Mesendoderm (in vitro differentiated cells): ENCODE results near the gene ARHGAP20.

Experiments used
- DNase-seq: peaks from one replicate; pipeline ENCODE4 v3.0.0; 2013
- H2AK5ac ChIP-seq: 2 replicates; pipeline ENCODE4 v1.6.1; 2013; ENCODE audit warnings: low read length, inconsistent platforms
- H2BK120ac ChIP-seq: 2 replicates; pipeline ENCODE4 v1.6.1; 2013; ENCODE audit warnings: low read depth, mild to moderate bottlenecking, low read length, moderate library complexity, mixed read lengths
- H2BK15ac ChIP-seq: replicated peaks from 2 replicates; pipeline ENCODE4 v1.6.1; 2013; ENCODE audit warnings: low read depth, mild to moderate bottlenecking, moderate library complexity
- H2BK5ac ChIP-seq: 2 replicates; pipeline ENCODE4 v1.6.1; 2013; ENCODE audit warnings: low read length, inconsistent platforms
- H3K18ac ChIP-seq: 2 replicates; pipeline ENCODE4 v1.6.1; 2013; ENCODE audit warnings: mild to moderate bottlenecking, low read length, mixed read lengths
- H3K23ac ChIP-seq: one replicate; pipeline ENCODE4 v1.6.1; 2013; ENCODE audit warnings: low read length
- H3K27ac ChIP-seq: 2 replicates; pipeline ENCODE4 v1.5.1; 2013; ENCODE audit warnings: low read depth, mild to moderate bottlenecking, inconsistent platforms, low read length, moderate library complexity
- H3K27me3 ChIP-seq: 2 replicates; pipeline ENCODE4 v1.6.1; 2013; ENCODE audit warnings: low read length, control low read depth, mild to moderate bottlenecking, inconsistent platforms; ENCODE audit not compliant: insufficient read depth, poor library complexity
- H3K36me3 ChIP-seq: 2 replicates; pipeline ENCODE4 v1.6.1; 2013; ENCODE audit warnings: low read length, inconsistent platforms; ENCODE audit not compliant: control insufficient read depth, insufficient read depth
- H3K4ac ChIP-seq: one replicate; pipeline ENCODE4 v1.6.1; 2013; ENCODE audit warnings: low read depth, mild to moderate bottlenecking, low read length, moderate library complexity
- H3K4me1 ChIP-seq: 2 replicates; pipeline ENCODE4 v1.6.1; 2013; ENCODE audit warnings: low read depth, low read length, inconsistent platforms; ENCODE audit not compliant: control insufficient read depth
- H3K4me2 ChIP-seq: 2 replicates; pipeline ENCODE4 v1.6.1; 2013; ENCODE audit warnings: low read length
- H3K4me3 ChIP-seq: 2 replicates; pipeline ENCODE4 v1.5.1; 2013; ENCODE audit warnings: mild to moderate bottlenecking, low read length
- H3K56ac ChIP-seq: one replicate; pipeline ENCODE4 v1.6.1; 2013; ENCODE audit warnings: low read length
- H3K79me1 ChIP-seq: 2 replicates; pipeline ENCODE4 v1.6.1; 2013; ENCODE audit warnings: low read length, inconsistent platforms
- H3K79me2 ChIP-seq: 2 replicates; pipeline ENCODE4 v1.6.1; 2013; ENCODE audit warnings: mild to moderate bottlenecking, low read length; ENCODE audit not compliant: control insufficient read depth, insufficient read depth
- H3K9ac ChIP-seq: 2 replicates; pipeline ENCODE4 v1.6.1; 2013; ENCODE audit warnings: low read length, inconsistent platforms
- H4K5ac ChIP-seq: one replicate; pipeline ENCODE4 v1.6.1; 2013; ENCODE audit warnings: low read length
- H4K8ac ChIP-seq: one replicate; pipeline ENCODE4 v1.6.1; 2013; ENCODE audit warnings: low read depth, mild to moderate bottlenecking, control low read depth, low read length, moderate library complexity
- WGBS: extraction: QIAGEN DNeasy Blood & Tissue Kit; methylation state at CpG from one replicate; pipeline ENCODE4 v1.1.7; 2013; ENCODE audit warnings: low lambda C conversion rate, missing lambda C conversion rate; ENCODE audit not compliant: insufficient coverage; ENCODE audit errors: extremely low coverage; 5-methylcytosine and 5-hydroxymethylcytosine counted together

Gene ARHGAP20

DNA sequence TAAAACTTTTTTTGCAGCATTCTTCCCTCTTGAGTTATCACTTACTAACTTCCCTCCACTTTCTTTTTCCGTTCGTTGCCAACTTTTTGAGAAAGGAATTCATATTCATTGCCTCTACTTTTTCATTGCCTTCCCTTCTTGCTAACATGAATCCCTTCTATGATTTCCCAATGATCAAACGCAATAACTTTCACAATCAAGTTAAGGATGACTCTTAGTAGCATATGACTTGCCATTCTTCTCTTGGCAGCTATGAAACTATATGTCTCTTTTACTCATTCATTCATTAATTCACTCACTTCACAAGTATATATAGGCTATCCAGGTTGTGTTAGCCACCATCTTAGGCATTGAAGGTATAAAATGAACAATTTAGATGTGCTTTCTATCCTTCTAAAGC, 16.6 kb upstream of the ARHGAP20 start:
- no peaks in the 10 kb centered on the region for H3K4me1 ChIP-seq
- peaks cover 2% of the 10 kb centered on the region for H3K27me3 ChIP-seq
- H3K4me2 ChIP-seq: no peak overlapping the region
- H3K9ac ChIP-seq: no peak overlapping the region
- no peak overlapping the region for H2BK5ac ChIP-seq
- no peak overlapping the region for H3K23ac ChIP-seq
- no peak overlapping the region for H2AK5ac ChIP-seq
- no peak overlapping the region for H2BK15ac ChIP-seq
- no peak overlapping the region for H4K8ac ChIP-seq
- H3K27ac ChIP-seq: no peak overlapping the region
- H3K79me2 ChIP-seq: no peaks in the 10 kb centered on the region
- no peak overlapping the region for H3K4ac ChIP-seq
- no peaks in the 10 kb centered on the region for H3K36me3 ChIP-seq
- DNase-seq: no peak
- H3K4me3 ChIP-seq: no peak overlapping the region
- H3K79me1 ChIP-seq: no peaks in the 10 kb centered on the region
- no peak overlapping the region for H2BK120ac ChIP-seq
- H3K18ac ChIP-seq: no peak overlapping the region
- H3K56ac ChIP-seq: no peak overlapping the region
- WGBS: no CpG with 5 or more reads among the region's 3 CpGs
- H4K5ac ChIP-seq: no peak overlapping the region

DNA sequence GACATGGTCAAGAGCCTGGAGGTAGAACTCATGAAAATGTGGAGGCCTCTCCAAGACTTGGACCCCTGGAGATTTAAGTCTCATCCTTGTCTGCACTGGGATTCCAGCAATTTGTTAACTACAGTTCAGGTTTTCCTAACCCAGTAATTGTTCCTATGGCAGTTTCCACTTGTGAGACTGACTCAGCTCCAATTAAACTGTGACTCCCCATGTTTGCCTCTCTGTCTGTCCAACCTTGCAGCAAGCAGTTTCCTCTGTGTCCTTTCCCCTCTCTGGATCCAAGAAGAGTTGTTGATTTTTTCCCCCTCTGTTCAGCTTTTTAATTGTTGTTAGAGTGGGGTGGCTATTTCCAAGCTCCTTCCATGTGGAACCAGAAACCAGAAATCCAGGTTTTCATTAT, 16.2 kb upstream of the ARHGAP20 start:
- H3K4ac ChIP-seq: no peak overlapping the region
- H4K8ac ChIP-seq: no peak overlapping the region
- no peaks in the 10 kb centered on the region for H3K79me1 ChIP-seq
- no peaks in the 10 kb centered on the region for H3K79me2 ChIP-seq
- H2BK120ac ChIP-seq: no peak overlapping the region
- DNase-seq: no peak
- H3K23ac ChIP-seq: no peak overlapping the region
- H3K27ac ChIP-seq: no peak overlapping the region
- H2BK5ac ChIP-seq: no peak overlapping the region
- H2BK15ac ChIP-seq: no peak overlapping the region
- no peak overlapping the region for H2AK5ac ChIP-seq
- no peaks in the 10 kb centered on the region for H3K36me3 ChIP-seq
- no peaks in the 10 kb centered on the region for H3K4me1 ChIP-seq
- no peak overlapping the region for H3K4me3 ChIP-seq
- no peak overlapping the region for H3K9ac ChIP-seq
- no peak overlapping the region for H4K5ac ChIP-seq
- H3K18ac ChIP-seq: no peak overlapping the region
- peaks cover 2% of the 10 kb centered on the region for H3K27me3 ChIP-seq
- no peak overlapping the region for H3K56ac ChIP-seq
- H3K4me2 ChIP-seq: no peak overlapping the region

DNA sequence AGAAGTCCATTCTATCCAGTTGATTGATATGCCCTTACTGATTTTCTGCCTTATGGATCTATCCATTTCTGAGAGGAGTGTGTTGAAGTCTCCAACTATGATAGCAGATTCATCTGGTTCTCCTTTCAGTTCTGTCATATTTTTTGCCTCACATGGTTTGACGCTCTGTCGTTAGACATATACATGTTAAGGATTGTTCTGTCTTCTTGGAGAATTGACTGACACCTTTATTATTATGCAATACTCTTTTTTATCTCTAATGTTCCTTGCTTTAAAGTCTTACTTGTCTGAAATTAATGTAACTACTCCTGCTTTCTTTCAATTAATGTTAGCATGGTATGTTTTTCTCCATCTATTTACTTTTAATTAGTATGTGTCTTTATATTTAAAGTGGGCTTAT, 12.1 kb upstream of the ARHGAP20 start:
- Histone ChIP-seq H2BK5ac (no peak overlapping the region), H3K4ac (no peak overlapping the region), H3K4me2 (no peak overlapping the region), H2BK120ac (no peak overlapping the region), H2BK15ac (no peak overlapping the region), H3K79me1 (no peaks in the 10 kb centered on the region), H3K4me3 (no peak overlapping the region), H3K23ac (no peak overlapping the region), H3K36me3 (no peaks in the 10 kb centered on the region), H3K9ac (no peak overlapping the region), H4K5ac (no peak overlapping the region), H3K18ac (no peak overlapping the region), H2AK5ac (no peak overlapping the region), H3K56ac (no peak overlapping the region), H4K8ac (no peak overlapping the region), H3K79me2 (no peaks in the 10 kb centered on the region), H3K27ac (no peak overlapping the region), H3K4me1 (no peaks in the 10 kb centered on the region), H3K27me3 (peaks cover 2% of the 10 kb centered on the region)
- no peak for DNase-seq
- WGBS: no CpG with 5 or more reads among the region's 2 CpGs

DNA sequence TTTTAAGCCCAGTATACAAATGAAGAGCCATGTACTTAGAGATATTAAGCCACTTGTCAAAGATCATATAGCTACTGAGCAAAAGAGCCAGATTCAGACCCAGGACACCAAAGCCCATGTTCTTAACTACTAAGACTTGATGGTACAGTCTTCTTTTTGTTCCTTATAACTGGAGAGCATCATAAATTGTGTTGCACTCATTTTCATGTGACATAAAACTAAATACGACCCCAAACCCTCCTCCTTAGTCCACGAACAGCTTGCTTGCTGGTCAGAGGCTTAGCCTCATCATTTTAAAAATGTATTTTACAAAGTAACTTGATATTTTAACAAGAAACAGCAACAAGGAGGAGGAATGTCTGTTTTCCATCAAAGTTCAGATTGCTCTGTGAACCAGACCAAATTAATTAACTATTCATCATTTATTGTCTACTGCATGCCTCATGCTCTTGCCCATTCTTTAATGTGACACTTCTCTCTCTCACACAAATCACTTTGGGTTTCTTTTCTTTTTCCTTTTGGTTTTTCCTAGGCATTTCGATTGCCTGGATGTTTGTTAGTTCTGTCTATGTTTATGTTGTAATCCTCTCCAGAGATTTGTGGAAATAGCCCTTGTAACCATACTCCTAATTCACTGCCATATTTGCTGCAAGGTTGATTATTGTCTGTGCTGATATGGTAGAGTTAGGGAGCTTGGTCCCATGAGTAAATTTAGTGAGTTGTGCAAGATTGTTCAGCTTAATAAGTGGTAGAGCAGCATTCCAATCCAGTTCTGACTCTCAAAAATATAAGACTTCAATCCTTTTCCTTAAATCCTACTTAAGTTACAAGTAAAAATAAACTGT, 8.4 kb upstream of the ARHGAP20 start:
- Histone ChIP-seq H3K18ac (no peak overlapping the region), H3K27me3 (no peaks in the 10 kb centered on the region), H3K56ac (no peak overlapping the region), H3K4ac (no peak overlapping the region), H3K4me2 (no peak overlapping the region), H2BK120ac (no peak overlapping the region), H4K5ac (no peak overlapping the region), H2BK5ac (no peak overlapping the region), H3K4me3 (no peak overlapping the region), H3K27ac (no peak overlapping the region), H3K79me2 (no peaks in the 10 kb centered on the region), H2BK15ac (no peak overlapping the region), H3K9ac (no peak overlapping the region), H4K8ac (no peak overlapping the region), H3K79me1 (no peaks in the 10 kb centered on the region), H3K4me1 (no peaks in the 10 kb centered on the region), H2AK5ac (no peak overlapping the region), H3K36me3 (no peaks in the 10 kb centered on the region), H3K23ac (no peak overlapping the region)
- WGBS: no CpG with 5 or more reads among the region's 3 CpGs
- no peak for DNase-seq

DNA sequence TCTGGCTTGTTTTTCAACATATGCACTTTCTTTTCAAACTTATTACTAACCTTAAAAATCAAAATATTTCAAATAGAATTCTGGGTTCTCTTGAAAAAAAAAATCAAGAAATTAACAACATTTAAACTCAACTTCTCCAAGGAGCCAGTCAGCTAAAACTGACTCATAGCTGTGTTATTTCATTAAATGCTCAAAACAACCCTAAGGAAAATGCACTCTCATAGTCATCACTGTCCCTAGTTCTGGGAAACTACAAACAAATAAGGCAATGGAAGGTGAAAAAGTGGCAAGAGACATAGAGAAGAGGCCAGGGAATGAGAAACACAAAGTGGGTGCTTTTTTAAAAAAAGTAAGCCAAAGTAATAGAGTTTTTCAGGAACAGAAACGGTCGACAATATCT, 4.1 kb upstream of the ARHGAP20 start:
- Histone ChIP-seq H3K9ac (no peak overlapping the region), H3K4me3 (no peak overlapping the region), H3K36me3 (no peaks in the 10 kb centered on the region), H2BK15ac (no peak overlapping the region), H3K23ac (no peak overlapping the region), H3K27ac (no peak overlapping the region), H2BK120ac (no peak overlapping the region), H2AK5ac (no peak overlapping the region), H3K56ac (no peak overlapping the region), H3K79me2 (no peaks in the 10 kb centered on the region), H3K27me3 (peaks cover 9% of the 10 kb centered on the region), H3K4me2 (no peak overlapping the region), H3K4ac (no peak overlapping the region), H3K79me1 (no peaks in the 10 kb centered on the region), H3K4me1 (no peaks in the 10 kb centered on the region), H3K18ac (no peak overlapping the region), H4K5ac (no peak overlapping the region), H2BK5ac (no peak overlapping the region), H4K8ac (no peak overlapping the region)
- no peak for DNase-seq
- no CpG with 5 or more reads among the region's 2 CpGs for WGBS

DNA sequence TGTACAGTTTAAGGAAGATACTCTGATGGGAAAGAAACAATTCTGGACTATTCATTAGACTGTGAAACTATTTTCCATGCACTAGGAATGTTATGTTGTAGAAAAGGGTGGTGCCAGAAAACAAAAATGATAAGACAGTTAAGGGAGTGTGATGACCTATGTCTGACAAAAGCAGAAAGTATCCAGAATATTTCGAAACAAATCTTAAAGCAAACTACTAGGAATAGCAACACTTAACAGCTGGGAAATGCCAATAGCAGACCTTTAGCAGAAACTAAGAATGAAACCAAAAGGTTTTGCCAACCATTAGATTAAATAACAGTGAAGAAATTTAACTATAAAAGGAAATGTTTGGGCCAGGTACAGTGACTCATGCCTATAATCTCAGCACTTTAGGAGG, 3.3 kb upstream of the ARHGAP20 start:
- Histone ChIP-seq H3K79me2 (no peaks in the 10 kb centered on the region), H3K27me3 (peaks cover 14% of the 10 kb centered on the region)
- no CpG with 5 or more reads among the region's 1 CpG for WGBS

More for the DNA sequence above, 3.3 kb upstream of the ARHGAP20 start:
- Histone ChIP-seq H4K8ac (no peak overlapping the region), H3K4me2 (no peak overlapping the region), H2AK5ac (no peak overlapping the region), H3K4me3 (no peak overlapping the region), H3K79me1 (no peaks in the 10 kb centered on the region), H4K5ac (no peak overlapping the region), H3K56ac (no peak overlapping the region), H2BK5ac (no peak overlapping the region), H3K4me1 (no peaks in the 10 kb centered on the region), H3K27ac (no peak overlapping the region), H3K23ac (no peak overlapping the region), H3K4ac (no peak overlapping the region), H2BK15ac (no peak overlapping the region), H3K36me3 (no peaks in the 10 kb centered on the region), H2BK120ac (no peak overlapping the region), H3K9ac (no peak overlapping the region), H3K18ac (no peak overlapping the region)
- DNase-seq: no peak
